Renal pelvis (tissue), 4 donors: Measurements from ENCODE around the gene ASTN2. TPM values are rescaled to one million over a fixed set of nuclear protein-coding genes. Genes with fewer than 3 reads are reported as not detected.

Experiments used
- DNase-seq: peaks from one replicate; pipeline ENCODE4 v3.0.0-alpha.2; 2013
- polyA plus RNA-seq, 3 donors: library from polyadenylated mRNA; unstranded; fragments of 120-200 nt; gene quantifications; one replicate each; pipeline ENCODE4 v1.2.1, GENCODE V29; 2013; ENCODE audit not compliant: insufficient read length in 3 of 3

The ASTN2 gene
- polyA plus RNA-seq, 3 donors, result 14.8 to 16.2 (median 15.9) TPM

- DNase-seq, result no peak
These were observed 785.2 kb downstream of the ASTN2 start for GRCh38 chr9:116629634-116630033.

- peak; percentile 12 for DNase-seq
These were observed 786.1 kb downstream of the ASTN2 start for GRCh38 chr9:116628716-116629115.

- no peak for DNase-seq
These were observed 787.4 kb downstream of the ASTN2 start for GRCh38 chr9:116627433-116627832.

GRCh38 chr9:116626762-116627161 is 788.1 kb downstream of the ASTN2 start:
- DNase-seq, result no peak

GRCh38 chr9:116623715-116624114 is 791.1 kb downstream of the ASTN2 start:
- DNase-seq, result no peak

GRCh38 chr9:116617389-116617788 is 797.5 kb downstream of the ASTN2 start:
- no peak for DNase-seq

- no peak for DNase-seq
These were observed 798.4 kb downstream of the ASTN2 start for GRCh38 chr9:116616304-116616914.

GRCh38 chr9:116608064-116608463 is 806.8 kb downstream of the ASTN2 start:
- DNase-seq, result no peak

- no peak for DNase-seq
These were observed 808.9 kb downstream of the ASTN2 start for GRCh38 chr9:116605904-116606341.

- no peak for DNase-seq
These were observed 809.8 kb downstream of the ASTN2 start for GRCh38 chr9:116605060-116605459.

GRCh38 chr9:116604251-116604650 is 810.6 kb downstream of the ASTN2 start:
- DNase-seq, result no peak

- no peak for DNase-seq
These were observed 815.4 kb downstream of the ASTN2 start for GRCh38 chr9:116599342-116599884.

- no peak for DNase-seq
These were observed 818.2 kb downstream of the ASTN2 start for GRCh38 chr9:116596646-116597045.

- no peak for DNase-seq
These were observed 820.3 kb downstream of the ASTN2 start for GRCh38 chr9:116594547-116594946.

- DNase-seq, result no peak
These were observed 821.9 kb downstream of the ASTN2 start for GRCh38 chr9:116592970-116593369.

GRCh38 chr9:116589392-116590354 is 825.2 kb downstream of the ASTN2 start:
- DNase-seq, result no peak

GRCh38 chr9:116587919-116588318 is 826.9 kb downstream of the ASTN2 start:
- DNase-seq, result no peak

GRCh38 chr9:116585896-116586295 is 829.0 kb downstream of the ASTN2 start:
- DNase-seq, result no peak

- no peak for DNase-seq
These were observed 829.7 kb downstream of the ASTN2 start for GRCh38 chr9:116585204-116585603.

- DNase-seq, result no peak
These were observed 834.0 kb downstream of the ASTN2 start for GRCh38 chr9:116580853-116581252.

GRCh38 chr9:116576386-116576785 is 838.5 kb downstream of the ASTN2 start:
- no peak for DNase-seq

GRCh38 chr9:116574027-116574679 is 840.7 kb downstream of the ASTN2 start:
- no peak for DNase-seq
